NCI-H226 (cell line): Measurements from ENCODE around the gene SLC38A8.
A peak's percentile ranks its signal among the peaks of the same experiment; 100 is the strongest.

ENCODE experiments used
- DNase-seq: peaks from one replicate; pipeline ENCODE4 v3.0.0-alpha.2; 2015

The SLC38A8 gene

GRCh38 chr16:83967838-83968305 lies 74.7 kb downstream of the SLC38A8 start, which contains the start of gene NECAB2:
Gene NECAB2, plus strand, starts transcription at chr16:83968244. Its CDS starts 405 bp downstream, at chr16:83968649.
- DNase-seq: peak; percentile 22

- no peak for DNase-seq
Observed at GRCh38 chr16:83967091-83967490, 75.5 kb downstream of the SLC38A8 start.

- DNase-seq: no peak
Observed at GRCh38 chr16:83966153-83966696, 76.4 kb downstream of the SLC38A8 start.

GRCh38 chr16:83965444-83966152 lies 77.0 kb downstream of the SLC38A8 start:
- DNase-seq: no peak

GRCh38 chr16:83964684-83965443 lies 77.7 kb downstream of the SLC38A8 start:
- DNase-seq: no peak

- DNase-seq: no peak
Observed at GRCh38 chr16:83963277-83964119, 79.1 kb downstream of the SLC38A8 start.

DNA sequence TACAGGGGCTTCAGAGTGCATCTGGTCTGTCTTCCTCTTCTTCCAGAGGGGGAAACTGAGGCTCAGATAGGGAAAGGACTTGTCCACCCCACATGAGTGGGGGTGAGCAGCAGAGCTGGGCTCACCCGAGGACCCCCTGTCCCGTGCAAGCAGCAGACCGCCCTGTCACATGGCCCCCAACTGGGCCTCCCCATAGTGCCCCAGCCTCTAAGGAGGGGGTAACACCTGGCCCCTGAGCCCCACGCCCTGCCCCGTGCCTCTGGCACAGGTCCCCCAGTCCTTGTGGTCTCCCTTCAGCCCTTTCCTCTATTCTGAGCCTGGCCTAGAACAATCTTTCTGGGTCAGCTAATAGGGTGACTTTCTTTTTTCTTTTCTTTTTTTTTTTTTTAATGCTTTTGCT lies 81.0 kb downstream of the SLC38A8 start:
- no peak for DNase-seq

- no peak for DNase-seq
Observed at GRCh38 chr16:83960521-83961249, 81.9 kb downstream of the SLC38A8 start.
